Fibroblast of skin of right biceps (primary cell): ENCODE data around the gene CCT4.
"Not testable (repeated sequence)": the region's sequence is repeated elsewhere in the genome, so short reads cannot be mapped to it uniquely, and the experiment has no call there.

ENCODE experiments used
- DNase-seq: peaks from one replicate; pipeline ENCODE4 v3.0.0-alpha.2; 2013

The CCT4 gene, protein sequence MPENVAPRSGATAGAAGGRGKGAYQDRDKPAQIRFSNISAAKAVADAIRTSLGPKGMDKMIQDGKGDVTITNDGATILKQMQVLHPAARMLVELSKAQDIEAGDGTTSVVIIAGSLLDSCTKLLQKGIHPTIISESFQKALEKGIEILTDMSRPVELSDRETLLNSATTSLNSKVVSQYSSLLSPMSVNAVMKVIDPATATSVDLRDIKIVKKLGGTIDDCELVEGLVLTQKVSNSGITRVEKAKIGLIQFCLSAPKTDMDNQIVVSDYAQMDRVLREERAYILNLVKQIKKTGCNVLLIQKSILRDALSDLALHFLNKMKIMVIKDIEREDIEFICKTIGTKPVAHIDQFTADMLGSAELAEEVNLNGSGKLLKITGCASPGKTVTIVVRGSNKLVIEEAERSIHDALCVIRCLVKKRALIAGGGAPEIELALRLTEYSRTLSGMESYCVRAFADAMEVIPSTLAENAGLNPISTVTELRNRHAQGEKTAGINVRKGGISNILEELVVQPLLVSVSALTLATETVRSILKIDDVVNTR

DNA sequence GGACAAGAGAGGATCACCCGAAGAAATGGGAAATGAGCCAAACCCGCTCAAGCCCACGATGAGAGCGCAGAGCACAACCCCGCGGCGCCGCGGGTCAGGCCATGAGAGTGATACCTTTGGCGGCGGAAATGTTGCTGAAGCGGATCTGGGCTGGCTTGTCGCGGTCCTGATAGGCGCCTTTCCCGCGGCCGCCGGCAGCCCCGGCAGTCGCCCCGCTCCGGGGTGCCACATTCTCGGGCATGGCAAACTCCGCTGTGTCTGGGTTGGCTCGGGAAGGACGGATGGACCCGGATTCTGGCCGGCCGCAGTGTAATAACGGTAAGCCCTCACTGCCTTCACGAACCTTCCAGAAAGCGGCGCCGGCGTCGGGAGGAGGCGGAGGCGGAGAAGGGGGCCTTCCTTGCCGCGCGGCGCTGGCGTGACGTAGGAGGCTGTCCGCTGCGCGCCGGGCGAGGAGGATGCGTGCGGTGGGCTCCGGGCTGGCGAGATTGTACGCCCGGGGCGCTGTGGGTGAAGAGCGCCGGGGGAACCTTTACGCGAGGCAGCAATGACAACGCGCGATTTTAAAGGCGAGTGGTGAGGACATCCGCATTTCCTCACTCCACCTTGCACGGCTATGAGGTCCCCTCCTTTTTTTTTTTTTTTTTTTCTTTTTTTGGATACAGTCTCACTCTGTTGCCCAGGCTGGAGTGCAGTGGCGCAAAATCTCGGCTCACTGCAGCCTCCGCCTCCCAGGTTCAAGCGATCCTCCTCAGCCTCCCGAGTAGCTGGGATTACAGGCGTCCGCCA, at the start of gene CCT4:
TSS of gene CCT4 (minus strand) at position 390 of the 789 bp plus-strand sequence. CDS start at position 241, 149 bp downstream.
- DNase-seq, result peak; percentile 86

- no peak for DNase-seq
Observed at GRCh38 chr2:61937886-61938285, 49.4 kb upstream of the CCT4 start.

DNA sequence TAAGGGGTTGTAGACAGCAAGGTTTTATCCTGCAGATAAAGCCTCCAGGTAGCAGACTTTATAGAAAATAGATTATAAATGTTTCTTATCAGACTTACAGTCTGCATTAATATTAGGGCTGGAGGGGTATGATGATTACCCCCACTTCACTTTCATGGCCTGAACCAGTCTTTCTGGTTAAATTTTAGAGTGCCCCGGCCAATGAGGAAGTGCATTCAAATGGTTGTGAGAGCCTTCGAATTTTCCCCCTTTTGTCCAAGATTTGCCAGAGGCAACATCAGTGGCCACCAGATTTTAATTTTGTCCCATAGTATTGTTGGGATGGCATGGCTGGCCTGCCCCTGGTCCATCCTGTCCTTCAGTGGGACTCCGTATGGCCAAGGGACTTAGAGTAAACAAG, 48.6 kb upstream of the CCT4 start:
- no peak for DNase-seq

DNA sequence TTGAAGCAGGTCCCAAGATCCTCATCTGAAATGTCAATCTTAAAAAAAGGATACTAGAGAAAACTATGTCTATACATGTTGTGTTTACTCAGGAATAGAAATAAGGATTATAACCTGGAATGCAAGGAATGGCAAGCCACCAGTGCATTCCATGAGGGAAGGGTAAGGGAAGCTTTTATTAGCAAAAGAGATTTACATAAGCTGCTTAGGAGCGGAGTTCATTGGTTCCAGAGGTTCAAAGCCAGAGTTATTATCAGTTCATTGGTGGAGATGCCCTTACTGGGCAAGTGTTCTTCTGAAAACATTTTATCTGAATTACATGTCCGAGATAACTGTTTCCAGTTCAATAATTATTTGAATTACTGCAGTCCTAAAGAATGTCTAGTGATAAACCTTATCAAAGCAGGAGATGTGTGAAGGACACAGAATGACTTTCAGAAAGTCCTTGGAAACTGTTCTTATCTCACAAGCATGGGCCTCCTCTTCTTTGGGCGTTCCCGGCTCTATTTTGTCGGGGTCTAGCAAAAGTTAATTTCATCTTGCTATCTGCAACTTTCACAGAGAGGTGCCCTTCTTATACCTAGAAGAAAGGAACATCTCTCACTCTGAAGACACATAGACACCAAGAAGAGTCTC, 40.5 kb upstream of the CCT4 start:
- peak; percentile 37 for DNase-seq

DNA sequence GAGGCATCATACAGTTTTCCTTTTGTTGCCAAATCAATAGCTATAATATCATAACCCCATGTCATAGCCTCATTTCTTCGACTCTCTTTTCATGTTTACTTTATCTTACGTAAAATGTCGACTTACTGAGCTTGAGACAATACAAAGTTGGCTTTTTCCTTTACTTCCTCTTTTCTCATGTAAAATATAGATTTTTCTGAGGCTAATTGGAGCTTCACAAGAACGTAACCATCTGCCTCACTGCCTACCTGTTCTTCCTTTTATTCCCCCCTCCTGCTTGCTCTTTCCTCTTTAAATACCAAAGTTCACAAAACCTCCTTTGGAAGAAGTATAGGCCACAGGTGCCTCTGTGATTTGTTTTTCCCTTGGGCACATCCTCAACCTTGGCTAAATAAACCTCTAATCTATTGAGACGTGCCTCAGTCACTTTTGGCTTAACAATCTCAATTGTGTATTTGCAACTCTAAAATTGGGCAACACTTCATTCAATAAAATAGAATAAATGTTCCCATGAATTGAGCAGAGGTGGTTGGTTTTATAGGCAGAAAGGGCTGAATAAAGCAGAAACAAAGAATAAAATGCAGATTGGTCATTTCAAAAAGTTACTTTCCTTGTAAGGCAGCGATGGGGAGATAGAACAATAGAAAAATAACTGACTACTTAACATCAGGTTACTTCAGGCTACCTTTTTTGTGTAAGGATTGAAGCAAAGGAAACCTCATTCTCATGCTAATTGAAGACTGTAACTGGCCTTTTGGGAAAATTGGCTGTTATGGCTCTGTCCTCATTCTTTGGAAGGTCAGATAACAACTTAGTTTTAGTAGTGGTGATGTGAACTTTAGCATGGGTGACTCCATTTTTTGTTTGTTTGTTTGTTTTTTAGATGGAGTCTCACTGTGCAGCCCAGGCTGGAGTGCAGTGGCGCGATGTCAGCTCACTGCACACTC, 38.3 kb upstream of the CCT4 start:
- DNase-seq, result no peak

- no peak for DNase-seq
Observed at GRCh38 chr2:61924895-61925663, 36.6 kb upstream of the CCT4 start.

DNA sequence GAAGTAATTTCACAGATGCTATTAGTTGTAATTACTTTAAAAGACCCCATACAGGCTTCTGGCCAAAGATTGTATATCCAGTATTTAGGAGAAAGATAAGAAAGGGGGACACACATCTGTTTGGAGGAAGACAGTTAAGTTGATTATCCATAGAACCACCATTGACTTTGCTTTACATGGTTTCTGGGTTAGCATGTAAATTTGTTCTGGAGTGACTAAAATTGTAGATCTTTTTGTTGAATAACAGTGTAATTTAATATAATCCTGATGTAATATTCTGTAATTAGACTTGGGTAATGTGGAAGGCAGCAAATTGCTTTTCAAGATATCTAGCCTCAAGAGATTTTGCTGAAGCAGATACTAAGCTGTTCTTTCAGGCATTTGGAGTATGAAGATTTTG, 34.3 kb upstream of the CCT4 start:
- no peak for DNase-seq

- no peak for DNase-seq
Observed at GRCh38 chr2:61920548-61920947, 32.1 kb upstream of the CCT4 start.

DNA sequence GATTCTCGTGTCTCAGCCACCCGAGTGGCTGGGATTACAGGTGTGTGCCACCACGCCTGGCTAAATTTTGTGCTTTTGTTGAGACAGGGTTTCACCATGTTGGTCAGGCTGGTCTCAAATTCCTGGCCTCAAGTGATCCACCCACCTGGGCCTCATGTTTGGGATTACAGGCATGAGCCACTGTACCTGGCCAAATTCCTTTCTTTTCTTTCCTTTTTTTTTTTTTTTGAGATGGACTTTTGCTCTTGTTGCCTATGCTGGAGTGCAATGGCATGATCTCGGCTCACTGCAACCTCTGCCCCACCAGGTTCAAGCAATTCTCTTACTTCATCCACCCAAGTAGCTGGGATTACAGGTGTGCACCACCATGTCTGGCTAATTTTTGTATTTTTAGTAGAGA, 26.3 kb upstream of the CCT4 start:
- not testable (repeated sequence) for DNase-seq

- no peak for DNase-seq
Observed at GRCh38 chr2:61911510-61911909, 23.1 kb upstream of the CCT4 start.

GRCh38 chr2:61910603-61911002, 22.1 kb upstream of the CCT4 start:
- DNase-seq, result no peak

DNA sequence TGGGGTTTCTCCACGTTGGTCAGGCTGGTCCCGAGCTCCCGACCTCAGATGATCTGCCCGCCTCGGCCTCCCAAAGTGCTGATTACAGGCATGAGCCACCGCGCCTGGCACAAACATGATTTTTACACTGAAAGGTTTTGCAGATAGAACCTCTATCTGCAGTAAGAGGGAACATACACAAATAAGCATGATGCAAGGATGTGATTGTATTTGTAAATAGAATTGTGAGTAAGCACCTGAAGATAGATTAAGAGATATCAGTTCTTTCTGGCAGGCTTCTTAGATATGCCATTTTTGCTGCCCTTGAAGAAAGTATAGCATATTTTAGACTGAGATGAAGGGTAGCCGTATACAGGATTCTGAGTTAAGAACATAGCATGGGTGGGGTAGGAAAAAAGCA, 20.7 kb upstream of the CCT4 start:
- no peak for DNase-seq

GRCh38 chr2:61906186-61906470, 17.7 kb upstream of the CCT4 start:
- no peak for DNase-seq

DNA sequence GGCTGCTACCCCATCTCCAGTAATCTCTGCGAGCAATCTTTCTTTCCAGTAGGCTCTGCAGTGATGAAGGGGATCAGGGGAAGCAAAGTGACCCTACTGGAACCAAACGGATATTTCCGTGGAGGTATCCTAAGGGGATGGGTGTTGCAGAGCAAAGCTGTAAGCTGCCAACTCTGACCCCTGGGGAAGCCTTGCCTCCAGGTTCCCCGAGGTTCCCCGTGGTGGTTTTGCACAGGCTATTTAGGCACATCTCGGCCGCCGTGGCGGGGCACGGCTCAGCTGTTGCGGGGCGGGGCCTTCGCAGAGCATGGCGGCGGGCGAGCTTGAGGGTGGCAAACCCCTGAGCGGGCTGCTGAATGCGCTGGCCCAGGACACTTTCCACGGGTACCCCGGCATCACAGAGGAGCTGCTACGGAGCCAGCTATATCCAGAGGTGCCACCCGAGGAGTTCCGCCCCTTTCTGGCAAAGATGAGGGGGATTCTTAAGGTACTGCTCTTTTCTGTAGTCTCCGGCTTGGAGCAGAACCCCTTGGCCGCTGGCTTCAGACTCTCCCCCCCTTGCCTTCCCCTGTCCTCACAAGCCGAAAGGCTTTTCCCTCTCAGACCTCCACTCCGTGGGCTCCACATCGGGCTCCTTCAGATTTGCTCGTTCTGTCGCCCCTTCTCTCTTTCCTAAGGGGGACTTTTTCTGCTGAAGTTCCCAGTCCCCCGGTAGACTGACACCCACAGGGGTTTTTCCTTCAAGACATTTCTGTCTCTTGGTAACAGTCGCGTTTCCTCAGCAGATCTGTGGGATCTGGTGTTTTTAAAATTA, 17.1 kb upstream of the CCT4 start, which contains the start of gene COMMD1:
TSS of gene COMMD1 (plus strand) at position 303 of the 814 bp plus-strand sequence. CDS start at position 308, 5 bp downstream.
- DNase-seq, result peak; percentile 66

DNA sequence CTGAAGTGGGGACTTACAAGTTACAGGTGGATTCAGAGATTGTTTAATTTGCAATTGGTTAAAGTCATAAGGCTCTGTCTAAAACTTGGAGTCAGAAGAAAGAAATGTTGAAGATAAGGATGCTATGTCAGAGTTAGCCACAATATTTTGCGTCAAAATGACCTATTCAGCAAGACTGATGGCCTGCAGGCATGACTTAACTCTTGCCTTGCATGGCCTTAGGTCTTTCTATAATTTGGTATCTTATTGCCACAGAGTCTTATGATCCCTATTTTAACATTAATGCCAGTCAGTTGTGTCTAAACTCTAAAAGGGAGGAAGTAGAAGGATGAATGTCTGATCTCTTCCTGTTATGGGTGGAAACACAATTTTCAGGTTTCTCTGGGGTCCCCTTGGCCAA, 11.8 kb upstream of the CCT4 start:
- no peak for DNase-seq

GRCh38 chr2:61898810-61899209, 10.4 kb upstream of the CCT4 start:
- DNase-seq, result no peak

DNA sequence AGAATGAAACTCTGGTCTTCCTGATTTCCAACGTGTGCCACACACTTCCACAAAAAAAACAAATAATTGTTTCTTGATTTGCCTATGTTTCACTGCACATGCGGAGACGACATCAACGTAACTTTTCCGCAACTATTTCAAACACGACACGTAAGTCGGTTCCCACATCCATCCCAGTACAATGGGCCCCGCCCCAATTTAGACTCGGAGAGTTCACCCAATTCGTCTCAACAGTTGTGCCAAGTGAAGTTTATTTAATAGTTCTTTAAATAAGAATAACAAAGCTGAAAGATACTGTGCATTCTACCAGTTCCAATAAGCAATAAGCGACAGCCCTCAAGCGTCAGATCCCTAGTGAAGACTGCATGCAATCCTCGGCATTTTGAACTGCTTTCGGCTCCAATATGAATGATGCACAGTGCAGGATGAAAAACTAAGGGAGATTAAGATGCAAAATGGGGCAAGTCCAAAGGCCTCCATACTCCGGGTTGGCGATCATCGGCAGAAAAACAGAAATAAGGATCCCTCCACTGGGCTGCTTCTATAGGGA, 664 bp downstream of the CCT4 start:
- peak; percentile 50 for DNase-seq

DNA sequence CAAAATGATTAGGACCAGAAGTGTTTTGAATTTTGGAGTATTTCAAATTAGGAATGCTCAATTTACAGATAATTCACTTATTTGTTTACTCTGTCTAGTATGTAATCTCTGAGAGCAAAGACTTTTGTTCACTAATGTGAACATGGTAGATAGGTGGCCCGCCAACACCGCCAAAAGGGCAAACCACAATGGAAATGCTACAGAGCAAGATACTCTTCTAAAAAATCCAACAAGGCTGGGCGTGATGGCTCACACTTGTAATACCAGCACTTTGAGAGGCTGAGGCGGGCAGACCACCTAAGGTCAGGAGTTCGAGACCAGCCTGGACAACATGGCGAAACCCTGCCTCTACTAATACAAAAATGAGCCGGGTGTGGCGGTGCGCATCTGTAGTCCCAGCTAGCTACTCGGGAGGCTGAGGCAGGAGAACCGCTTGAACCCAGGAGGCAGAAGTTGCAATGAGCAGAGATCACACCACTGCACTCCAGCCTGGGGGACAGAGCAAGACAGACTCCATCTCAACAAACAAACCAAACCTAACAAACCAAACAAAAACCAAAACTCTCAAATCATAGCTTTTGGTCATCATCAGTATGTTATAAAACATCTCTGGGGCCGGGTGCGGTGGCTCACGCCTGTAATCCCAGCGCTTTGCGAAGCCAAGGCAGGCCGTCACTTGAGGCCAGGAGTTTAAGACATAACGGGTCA, 2.4 kb downstream of the CCT4 start:
- no peak for DNase-seq

DNA sequence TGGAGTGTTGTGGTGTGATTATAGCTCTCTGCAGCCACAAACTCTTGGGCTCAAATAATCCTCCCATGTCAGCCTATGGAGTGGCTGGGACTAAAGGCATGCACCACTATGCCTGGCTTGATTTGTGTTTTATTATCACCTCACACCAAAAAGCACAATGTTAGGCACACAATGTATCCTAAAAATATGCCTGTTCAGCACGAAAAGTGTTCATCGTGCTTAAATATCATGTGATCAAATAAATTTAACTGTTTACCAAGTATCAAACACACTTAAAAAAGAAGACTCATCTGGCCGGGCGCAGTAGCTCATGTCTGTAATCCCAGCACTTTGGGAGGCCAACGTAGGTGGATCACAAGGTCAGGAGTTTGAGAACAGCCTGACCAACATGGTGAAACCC, 5.6 kb downstream of the CCT4 start:
- DNase-seq, result no peak

GRCh38 chr2:61879351-61879750, 9.1 kb downstream of the CCT4 start:
- not testable (repeated sequence) for DNase-seq
